GM19035 (cell line): ENCODE results near the gene IGDCC3.

Source experiments
- ATAC-seq: cut with Tn5 transposase; IDR thresholded peaks from one replicate; pipeline ENCODE4 v1.9.1; 2021; ENCODE audit not compliant: unreplicated experiment

IGDCC3 gene

DNA sequence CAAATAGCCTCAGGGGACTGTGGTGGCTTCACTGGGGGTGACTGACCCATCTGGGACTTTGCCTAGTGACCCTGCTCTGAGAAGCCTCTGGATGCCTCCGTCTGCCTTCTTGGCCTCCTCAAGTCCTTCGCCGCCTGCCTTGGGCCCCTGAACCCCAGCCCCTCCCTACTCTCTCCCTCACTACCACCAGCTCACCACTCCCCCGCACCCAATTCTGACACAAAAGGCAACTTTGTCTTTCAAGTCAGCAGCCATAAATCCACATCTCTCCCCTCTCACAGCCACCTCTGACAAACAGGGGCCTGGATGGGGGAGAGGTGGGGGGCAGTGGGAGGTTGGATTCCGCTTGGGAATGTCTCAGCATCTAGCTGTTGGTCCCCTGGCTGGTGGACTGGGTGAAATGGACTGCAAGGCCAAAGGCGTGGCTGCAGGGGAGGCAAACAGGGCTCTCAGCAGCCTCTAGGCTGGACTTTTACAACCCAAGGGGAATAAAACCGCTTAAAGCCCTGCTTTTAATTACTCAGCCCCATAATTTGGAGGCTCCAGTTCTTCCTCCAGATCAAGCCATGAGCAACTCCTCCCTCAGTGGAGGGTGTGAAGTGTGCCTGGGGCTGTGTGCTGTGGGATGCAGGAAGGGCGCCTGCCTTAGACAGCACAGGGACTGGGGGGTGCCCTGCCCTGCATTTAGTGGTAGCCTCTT, 33.4 kb downstream of the IGDCC3 start:
- ATAC-seq = no peak

DNA sequence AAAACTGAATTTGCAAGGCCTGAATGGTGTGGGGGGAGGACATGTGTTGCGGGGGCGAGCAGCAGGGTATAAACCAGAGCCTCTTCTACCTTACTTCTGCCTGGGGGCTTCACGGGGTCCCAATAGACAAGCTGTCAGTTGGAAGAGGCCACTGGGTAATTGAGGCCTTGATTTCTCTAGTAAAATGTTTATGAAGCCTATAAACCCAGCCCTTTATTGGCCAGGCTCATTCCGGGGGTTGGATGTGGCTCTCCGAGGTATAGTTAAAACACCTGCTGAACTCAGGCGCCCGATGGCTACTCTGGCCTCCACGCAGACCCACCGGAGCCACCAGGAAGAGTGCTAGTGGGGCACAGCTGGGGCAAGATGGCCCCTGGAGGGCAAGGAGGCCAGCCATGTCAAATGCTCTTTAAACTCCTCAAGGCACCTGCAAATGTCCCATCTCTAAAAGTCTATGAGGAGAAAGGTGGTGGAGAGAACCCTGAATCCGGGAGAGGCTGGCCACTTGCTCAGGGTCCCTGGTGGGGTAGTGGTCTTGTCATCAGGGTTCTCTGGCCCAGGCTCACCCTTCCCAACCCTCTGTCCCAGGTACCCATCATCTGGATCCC, 34.3 kb downstream of the IGDCC3 start:
- no peak for ATAC-seq

DNA sequence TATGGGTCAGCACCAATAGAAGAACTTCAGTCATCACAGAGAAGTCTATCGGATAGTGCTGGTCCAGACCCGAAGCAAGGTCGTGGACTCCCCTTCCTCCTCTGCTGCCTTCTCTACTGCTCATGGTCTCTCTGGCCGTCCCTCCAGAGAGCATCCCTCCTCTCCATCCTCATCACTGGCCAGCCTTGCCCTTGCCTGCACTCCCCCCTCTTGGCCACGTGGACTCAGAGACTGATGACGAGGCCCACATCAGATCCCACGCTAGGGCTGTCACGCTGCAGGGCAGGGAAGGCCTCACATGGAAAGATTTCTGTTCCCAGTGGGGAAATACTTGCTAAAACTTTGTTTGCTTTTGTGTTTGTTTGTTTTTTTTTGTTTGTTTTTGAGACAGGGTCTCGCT, 35.3 kb downstream of the IGDCC3 start:
- ATAC-seq = no peak

DNA sequence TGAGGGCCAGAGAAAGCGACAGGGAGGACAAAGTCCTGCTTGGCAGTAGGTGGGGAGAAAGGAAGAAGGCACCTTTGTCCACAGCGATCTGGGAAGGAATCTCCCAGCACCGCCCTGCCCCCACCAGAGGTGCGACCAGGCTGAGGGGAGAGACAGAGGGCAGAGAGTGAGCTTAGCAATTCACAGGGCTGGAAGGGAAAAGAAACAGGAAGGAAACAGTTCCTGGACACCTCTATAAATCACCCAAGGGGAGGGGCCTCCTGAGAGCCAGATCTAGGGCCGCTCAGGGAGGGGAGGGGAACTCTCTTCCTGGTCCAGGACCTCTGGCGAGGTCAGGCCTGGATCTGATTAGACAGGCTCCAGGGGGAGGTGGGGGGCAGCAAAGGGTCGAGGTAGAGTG, 37.9 kb downstream of the IGDCC3 start:
- no peak for ATAC-seq

DNA sequence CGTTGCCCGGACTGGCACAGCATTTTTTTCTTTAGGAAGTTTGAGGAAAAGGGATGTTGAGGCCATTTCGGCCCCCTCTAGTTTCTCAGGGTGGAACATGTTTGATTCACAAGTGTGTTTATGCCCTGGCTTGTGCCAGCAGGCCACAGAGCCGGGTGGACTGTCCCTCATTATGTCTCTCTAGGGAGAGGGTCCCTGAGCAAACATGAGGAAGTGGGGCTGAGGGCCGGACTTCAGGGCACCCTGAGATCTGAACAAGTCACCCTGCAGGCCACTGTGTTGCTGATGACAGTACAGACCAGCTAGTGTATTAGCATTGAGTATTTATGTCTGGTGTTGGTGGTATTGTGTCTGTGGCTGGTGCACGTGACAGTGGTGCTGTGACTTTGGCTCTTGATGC, 38.4 kb downstream of the IGDCC3 start:
- no peak for ATAC-seq

DNA sequence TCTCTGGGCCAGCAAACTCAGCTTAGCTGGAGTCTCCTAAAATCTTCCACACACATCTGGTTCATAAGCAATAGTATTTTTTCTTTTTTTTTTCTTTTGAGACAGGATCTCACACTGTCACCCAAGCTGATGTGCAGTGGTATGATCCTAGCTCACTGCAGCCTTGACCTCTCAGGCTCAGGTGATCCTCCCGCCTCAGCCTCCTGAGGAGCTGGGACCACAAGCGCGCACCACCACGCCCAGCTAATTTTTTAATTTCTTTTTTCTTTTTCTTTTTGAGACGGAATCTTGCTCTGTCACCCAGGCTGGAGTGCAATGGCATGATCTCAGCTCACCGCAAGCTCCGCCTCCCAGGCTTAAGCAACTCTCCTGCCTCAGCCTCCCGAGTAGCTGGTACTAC, 39.0 kb downstream of the IGDCC3 start:
- no peak for ATAC-seq

DNA sequence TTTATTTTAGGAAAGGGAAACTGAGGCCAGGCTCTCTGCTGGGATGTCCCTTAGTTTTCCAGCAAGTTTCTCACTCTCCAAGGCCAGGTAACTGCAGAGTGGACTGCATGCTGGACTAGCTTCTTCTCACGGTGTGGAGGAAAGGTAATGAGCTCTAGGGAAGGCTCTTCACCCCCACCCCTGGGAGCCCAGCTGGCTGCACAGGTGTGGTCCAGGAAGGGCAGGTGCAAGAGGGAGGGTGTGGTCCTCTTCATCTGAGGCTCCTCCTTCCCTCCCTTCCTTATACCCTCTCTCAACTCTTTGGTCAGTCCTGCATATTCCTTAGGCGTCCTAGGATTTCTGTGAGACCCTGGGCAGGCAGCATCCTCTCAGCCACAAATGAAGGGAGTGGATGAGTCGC, 39.4 kb downstream of the IGDCC3 start:
- no peak for ATAC-seq

DNA sequence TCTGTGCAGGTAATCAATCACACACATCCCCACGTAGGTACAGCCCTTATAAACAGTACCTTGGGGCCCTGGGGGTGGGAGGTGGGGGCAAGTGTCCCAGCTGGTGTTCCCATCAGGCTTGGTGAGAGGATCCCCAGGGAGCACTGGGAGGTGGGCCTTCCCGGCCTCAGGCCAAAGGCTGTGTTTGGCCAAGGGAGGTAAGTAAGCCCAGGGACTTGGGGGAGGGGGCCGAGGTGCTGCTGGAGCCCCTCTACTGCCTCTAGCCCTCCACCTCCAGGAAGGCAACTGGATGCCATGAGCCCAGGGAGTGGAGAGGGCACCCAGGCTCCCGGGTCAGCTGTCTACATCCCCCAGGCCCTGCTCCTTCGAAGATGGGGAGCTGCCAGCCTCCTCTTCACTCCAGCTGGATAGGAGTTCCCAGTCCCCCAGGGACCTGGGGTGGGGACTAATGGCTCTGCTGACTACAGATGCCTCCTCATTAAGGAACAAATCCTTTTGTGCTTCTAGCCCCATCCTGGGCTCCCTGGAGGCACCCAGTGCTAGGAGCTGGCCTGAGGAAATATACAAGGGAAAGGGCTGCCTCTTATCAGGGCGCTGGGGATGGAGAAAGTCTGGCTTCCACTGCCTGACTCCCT, 40.2 kb downstream of the IGDCC3 start:
- no peak for ATAC-seq

DNA sequence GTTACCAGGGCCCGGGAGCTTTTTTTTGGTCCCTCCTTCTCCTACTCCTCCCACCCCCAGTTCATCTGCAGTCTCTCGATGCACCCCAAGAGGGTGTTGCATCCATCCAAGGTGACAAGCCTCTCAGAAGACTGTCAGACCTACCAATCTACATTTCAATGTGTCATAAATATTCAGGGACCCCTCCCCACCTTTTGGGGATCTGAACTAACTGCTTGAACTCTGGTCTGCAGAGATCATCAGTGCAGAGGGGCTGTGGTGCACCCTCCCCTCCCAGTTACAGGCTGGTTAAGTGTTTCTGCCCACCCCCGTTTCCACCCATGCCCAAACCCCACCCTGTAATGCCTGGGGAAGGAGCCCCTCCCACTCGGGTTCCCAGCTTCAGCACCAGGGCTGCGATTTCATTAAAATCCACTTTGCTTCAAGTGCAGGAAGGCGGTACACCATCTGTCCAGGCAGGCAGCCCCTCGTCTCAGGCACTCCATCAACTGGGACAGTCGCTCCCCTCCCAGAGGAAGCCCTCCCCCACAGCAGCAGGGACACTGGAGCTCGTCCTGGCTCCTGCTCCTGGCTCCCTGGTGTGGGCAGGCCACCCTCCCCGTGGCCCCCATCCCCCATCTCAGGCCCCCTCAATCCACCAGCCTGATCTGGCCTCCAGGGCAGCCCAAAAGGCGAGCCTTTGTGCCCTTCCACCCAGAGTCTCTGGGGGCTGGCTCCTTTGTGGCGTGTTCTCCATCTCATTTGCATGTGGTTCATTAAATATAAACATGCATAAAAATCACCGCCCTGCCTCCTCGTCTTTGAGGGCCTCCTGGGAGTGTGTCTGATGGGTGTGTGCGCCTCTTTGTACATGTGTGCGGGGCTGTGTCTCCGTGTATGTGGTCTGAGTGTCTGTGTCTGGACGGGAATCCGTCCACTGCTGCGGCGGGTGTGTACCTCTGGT, 41.0 kb downstream of the IGDCC3 start:
- ATAC-seq = no peak

DNA sequence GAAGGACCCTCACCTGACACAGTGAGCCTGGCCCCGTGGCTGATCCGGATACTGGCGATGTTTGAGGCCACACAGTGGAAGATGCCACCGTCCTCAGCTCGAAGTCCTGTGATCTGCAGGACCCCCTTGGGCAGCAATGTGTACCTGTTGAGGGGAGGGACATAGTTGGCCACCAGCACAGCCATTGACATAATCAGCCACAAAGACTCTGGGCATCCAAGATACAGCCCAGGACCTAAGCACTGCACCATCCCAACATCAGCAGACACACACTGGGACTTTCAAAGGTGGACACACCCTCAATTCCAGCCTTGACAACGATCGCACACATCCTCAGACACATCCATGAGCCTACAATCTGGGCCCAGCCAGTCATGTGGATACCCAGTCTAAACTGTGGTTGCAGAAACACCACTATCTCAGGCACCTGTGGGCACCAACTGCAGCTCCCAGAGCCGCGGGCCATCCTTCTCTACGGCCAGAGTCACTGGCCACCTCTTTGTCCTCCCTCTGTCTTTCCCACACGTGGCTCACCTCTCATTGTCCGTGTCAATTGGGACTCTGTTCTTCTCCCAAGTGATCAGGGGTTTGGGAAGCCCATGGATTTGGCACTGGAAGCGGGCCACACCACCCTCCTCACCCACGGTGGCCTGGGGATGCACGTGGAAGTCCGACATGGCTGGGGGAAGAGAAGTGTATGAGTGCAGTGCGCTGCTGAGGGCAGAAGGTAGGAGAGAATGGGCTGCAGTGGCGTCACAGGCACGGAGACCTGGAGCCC, 42.3 kb downstream of the IGDCC3 start:
- ATAC-seq = no peak

DNA sequence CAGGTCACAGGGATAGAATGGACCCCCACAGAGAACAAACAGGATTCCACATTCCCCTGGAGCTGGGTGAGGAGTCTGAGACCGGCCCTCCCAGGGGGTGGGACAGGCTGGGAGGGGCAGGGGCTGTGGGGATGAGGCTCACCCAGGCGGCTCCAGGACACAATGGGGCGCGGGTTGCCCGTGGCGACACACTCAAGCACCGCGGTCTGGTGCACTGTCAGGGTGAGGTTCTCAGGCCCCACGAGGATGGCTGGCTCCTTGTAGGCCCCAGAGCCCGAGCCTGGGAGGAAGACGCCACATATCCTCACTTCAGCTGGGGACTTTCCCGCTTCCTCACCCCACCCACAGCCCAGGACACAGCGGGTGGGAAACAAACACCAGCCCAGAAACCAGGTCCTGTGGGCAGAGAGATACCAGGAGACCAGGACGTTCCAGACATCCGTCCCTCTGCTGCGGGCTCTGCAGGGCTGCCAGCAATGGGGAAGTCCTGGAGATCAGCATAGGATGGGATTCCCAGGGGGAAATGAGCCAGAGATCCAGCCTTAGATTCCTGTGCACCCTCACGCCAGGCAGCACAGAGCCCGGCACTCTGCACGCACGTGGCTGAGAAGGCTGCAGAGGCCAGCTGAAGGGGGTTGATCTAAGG, 43.1 kb downstream of the IGDCC3 start:
- no peak for ATAC-seq

DNA sequence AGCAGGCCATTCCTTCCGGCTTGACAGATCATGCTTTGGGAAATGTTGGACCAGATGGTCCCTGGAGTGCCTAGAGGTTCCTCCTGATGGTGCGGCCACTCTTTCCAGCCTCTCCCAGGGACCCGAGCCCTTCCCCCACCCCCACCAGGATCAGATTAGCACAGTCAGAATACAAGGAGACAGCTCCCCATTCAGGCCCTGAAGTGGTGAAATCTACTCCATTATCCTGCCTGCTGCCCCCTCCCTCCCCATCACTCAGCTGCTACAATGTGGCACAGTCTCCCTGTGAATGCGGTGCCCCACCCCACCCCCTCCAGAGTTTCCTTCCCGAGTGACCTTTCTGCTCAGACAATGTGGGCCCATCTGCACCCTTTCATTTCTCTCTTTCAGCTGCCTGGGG, 43.9 kb downstream of the IGDCC3 start:
- ATAC-seq = no peak

DNA sequence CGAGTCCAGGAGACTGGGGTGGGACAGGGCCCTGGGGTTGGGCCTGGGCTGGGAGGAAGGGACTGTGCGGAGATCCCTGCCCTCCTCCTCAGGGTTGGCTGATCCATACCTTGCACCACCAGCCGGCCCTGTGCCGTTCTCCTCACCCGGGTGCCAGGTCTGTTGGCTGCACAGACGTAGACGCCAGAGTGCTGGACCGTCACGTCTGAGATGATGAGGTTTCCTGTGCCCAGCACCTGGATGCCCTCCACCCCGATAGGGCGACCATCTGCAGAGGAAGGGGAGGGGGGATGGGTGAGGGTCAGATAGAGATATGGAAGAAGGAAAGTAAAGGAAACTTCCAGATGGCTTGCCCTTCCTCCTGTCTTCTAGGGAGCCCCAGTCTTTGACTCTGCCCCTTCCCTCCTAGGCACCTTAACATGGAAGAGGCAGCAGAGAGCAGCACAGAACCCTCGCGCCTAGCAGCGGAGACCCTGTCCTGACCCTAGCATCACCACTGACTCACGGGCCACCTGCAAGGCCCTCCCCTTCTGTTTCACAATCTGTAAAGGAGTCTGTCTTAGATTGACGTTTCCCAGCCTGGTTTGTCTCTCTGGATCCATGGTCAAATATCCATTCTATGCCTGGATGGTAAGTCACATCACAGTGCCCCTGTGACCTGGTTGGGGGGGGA, 44.5 kb downstream of the IGDCC3 start:
- ATAC-seq = no peak

DNA sequence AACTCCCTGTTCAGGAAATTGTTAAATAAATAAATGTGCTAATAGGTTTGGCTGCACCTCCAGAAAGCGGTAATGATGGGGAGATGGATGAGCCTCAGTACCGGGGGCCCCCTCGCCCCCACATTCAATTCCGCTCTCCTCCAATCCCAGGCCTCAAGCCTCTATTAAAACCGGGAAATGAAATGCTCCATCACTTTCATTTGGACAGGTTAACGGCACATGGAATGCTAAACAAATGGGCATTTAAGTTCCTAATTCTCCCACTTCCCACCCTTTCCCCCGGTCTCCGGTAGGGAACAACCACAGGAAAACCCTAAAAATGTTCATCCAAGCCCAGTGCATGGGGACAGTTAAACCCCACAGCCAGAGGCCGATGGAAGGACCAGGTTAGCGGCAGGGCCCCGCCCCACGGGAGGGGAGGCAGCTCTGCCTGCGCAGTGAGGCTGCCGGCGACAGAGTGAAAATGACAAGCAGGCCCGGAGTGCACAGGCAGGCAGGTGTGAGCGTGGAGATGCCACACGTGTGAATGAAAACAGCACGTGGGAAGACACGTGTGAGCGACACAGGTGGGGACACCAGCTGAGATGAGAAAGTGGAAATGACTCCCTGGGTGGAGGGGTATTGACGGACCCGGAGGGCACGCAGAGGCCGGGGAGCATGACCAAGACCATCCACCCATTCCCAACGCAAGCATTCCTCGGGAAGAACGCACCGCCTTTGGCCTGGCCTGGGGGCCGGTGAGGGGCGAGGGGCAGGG, 45.2 kb downstream of the IGDCC3 start:
- ATAC-seq = no peak

DNA sequence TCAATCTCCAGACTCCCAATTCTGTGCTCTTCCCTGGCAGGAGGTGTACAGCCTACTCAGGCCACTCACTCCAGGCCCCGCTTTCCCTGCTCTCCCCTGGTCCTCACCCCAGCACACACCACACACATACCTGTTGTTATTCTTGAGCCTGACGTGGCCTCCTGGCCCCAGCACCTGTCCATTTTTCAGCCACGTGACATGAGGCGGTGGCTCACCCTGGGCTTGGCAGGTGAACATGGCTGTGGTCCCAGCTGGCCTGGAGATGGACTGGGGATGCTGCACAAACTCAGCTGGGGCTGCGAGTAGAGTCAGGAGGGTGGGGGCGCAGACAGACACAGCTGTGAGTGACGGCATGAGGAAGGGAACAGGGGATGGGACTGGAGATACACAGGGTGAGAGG, 46.0 kb downstream of the IGDCC3 start:
- ATAC-seq = no peak

DNA sequence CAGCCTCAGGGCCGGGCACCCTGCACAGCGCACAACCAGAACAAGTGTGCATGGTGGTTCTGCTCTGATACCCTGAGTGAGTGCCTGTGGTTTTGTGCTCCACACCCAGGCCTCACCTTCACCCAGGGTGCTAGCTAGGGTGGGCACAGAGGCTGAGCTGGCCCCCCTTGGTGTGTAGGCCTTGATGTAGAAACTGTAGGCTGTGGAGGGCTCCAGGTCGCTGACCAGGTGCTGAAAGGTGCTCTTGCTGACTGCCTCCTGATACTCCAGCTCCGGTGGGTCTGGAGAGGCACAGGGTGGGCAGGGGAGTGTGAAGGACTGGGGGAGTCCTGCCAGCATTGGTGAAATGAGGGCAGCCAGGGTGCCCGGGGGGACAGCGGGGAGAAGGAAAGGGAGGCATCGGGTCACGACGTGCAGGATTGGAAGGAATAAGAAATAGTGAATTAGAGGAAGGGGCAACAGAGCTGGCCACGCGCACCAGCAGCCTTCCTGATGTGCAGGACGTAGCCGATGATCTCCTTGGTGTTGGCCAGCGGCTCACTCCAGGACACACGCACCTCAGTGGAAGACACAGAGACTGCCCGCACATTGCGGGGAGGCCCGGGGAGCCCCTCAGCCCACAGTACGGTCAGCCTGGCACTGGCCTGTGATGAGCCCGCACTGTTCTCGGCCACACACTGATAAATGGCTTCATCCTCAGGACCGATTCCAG, 46.7 kb downstream of the IGDCC3 start:
- ATAC-seq = no peak

DNA sequence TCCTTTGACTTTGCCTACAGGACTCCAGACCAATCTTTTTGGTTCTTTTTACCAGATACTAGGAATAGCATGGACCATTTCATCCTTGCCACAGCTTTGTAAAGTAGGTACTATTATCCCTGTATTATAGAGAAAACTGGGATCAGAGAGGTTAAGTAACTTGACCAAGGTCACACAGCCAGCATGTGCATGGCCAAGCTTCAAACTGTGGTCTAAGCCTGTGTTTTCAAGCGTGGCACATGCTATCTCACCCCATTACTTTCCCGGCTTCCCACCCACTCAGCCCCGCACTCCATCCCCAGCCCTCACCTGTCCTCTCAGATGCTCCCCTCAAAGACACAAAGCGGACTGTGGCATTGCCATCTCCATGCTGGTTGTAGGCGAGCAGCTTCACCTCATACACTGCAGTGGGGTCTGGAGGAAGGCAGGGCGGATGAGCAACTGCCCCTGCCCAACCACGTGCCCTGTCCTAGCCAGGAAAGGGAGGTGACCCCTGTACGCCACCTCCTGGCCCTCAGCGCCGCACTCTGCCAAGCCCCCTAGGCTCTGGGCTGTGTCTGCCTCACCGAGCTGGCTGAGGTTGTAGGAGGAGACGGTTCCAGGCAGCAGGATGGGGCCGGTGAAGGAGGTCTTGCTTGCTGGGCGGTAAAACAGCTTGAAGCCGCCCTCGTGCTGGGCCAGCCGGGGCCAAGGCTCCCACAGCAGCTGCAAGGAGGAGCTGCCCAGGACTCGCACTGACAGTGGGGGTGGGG, 47.6 kb downstream of the IGDCC3 start:
- ATAC-seq = no peak
